Smooth muscle cell (in vitro differentiated cells): Measurements from ENCODE around the gene DYNLT5. TPM values are rescaled to one million over a fixed set of nuclear protein-coding genes. Genes with fewer than 3 reads are reported as not detected.

Source experiments
- DNase-seq: peaks from one replicate; lab custom pipeline; 2025; ENCODE audit not compliant: unreplicated experiment; lab: John Stamatoyannopoulos, UW
- H2AFZ ChIP-seq: fragments of 200-600 bp; sonication (generic); 2 replicates; pipeline ENCODE4 v1.6.0; 2016; ENCODE audit warnings: antibody characterized with exemption, low read depth, mild to moderate bottlenecking
- H3F3A ChIP-seq: fragments of 200-600 bp; sonication (generic); 2 replicates; pipeline ENCODE4 v1.6.0; 2017; ENCODE audit warnings: antibody characterized with exemption, low read depth
- H3K27ac ChIP-seq: fragments of 200-600 bp; sonication (generic); 2 replicates; pipeline ENCODE4 v1.5.1; 2016; ENCODE audit warnings: low read depth, mild to moderate bottlenecking
- H3K27me3 ChIP-seq: fragments of 200-600 bp; sonication (generic); 2 replicates; pipeline ENCODE4 v1.6.1; 2016; ENCODE audit warnings: low read depth, mild to moderate bottlenecking
- H3K36me3 ChIP-seq: fragments of 200-600 bp; sonication (generic); 2 replicates; pipeline ENCODE4 v1.5.1; 2016; ENCODE audit warnings: low read depth
- H3K4me1 ChIP-seq: fragments of 200-600 bp; sonication (generic); 2 replicates; pipeline ENCODE4 v1.5.1; 2016; ENCODE audit warnings: low read depth
- H3K4me2 ChIP-seq: fragments of 200-600 bp; sonication (generic); 2 replicates; pipeline ENCODE4 v1.6.0; 2016; ENCODE audit warnings: mild to moderate bottlenecking
- H3K4me3 ChIP-seq: fragments of 200-600 bp; sonication (generic); 2 replicates; pipeline ENCODE4 v1.5.1; 2016; ENCODE audit warnings: mild to moderate bottlenecking
- H3K79me2 ChIP-seq: fragments of 200-600 bp; sonication (generic); 2 replicates; pipeline ENCODE4 v1.6.0; 2016; ENCODE audit warnings: low read depth, mild to moderate bottlenecking
- H3K9ac ChIP-seq: fragments of 200-600 bp; sonication (generic); 2 replicates; pipeline ENCODE4 v1.6.0; 2016; ENCODE audit warnings: low read depth
- H3K9me3 ChIP-seq: fragments of 200-600 bp; sonication (generic); replicated peaks from 2 replicates; pipeline ENCODE4 v1.5.1; 2016; ENCODE audit warnings: low read depth
- H4K20me1 ChIP-seq: fragments of 200-600 bp; sonication (generic); 2 replicates; pipeline ENCODE4 v1.6.0; 2016; ENCODE audit warnings: low read depth
- WGBS: methylation state at CpG from one replicate; pipeline ENCODE4 v1.1.7; 2016; ENCODE audit warnings: low lambda C conversion rate; 5-methylcytosine and 5-hydroxymethylcytosine counted together
- polyA plus RNA-seq: library from polyadenylated mRNA; unstranded; fragments of >200 nt; fragmentation: Nextera tagmentation; extraction: Ambion mirVana; gene quantifications from 2 replicates; pipeline ENCODE4 v1.2.1, GENCODE V29; 2016
- total RNA-seq: library from RNA; depleted of rRNA; stranded (reverse); fragments of >200 nt; gene quantifications from 2 replicates; pipeline ENCODE4 v1.2.3, GENCODE V29; 2014
- TF ChIP-seq, protein P1 (sequence below): fragments of 200-600 bp; sonication (generic); IDR thresholded peaks from 2 replicates; pipeline ENCODE4 v1.5.1; 2017; ENCODE audit warnings: borderline replicate concordance, mild to moderate bottlenecking, antibody characterized with exemption; ENCODE audit not compliant: insufficient read depth, poor library complexity, severe bottlenecking

Gene DYNLT5
- total and polyA plus RNA-seq, 2 experiments from 2014 or later, result 1.3 TPM; not detected in 1

DNA sequence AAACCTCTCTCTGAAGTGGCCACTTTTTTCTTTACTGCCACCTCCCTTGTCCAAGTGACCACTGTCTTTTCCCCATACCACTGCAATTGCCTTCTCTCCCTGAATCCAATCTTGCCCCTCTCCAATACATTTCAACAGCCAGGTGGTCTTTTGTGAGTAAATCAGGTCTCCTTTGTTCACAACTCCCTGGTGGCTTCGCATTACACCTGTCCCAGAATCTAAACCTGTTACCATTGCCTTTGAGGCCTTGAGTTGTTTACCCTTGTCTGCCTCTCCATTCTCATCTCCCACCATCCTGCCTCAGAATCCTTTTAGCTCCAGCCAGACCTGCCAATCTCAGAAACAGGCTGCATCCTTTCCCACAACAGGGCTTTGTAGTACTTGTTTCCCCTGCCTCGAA, 21.8 kb upstream of the DYNLT5 start:
- H3K79me2 ChIP-seq, result no peaks in the 10 kb centered on the region
- DNase-seq, result no peak
- no peak overlapping the region for H3K9ac ChIP-seq
- no peaks in the 10 kb centered on the region for H3K4me1 ChIP-seq
- TF ChIP-seq, protein P1, sequence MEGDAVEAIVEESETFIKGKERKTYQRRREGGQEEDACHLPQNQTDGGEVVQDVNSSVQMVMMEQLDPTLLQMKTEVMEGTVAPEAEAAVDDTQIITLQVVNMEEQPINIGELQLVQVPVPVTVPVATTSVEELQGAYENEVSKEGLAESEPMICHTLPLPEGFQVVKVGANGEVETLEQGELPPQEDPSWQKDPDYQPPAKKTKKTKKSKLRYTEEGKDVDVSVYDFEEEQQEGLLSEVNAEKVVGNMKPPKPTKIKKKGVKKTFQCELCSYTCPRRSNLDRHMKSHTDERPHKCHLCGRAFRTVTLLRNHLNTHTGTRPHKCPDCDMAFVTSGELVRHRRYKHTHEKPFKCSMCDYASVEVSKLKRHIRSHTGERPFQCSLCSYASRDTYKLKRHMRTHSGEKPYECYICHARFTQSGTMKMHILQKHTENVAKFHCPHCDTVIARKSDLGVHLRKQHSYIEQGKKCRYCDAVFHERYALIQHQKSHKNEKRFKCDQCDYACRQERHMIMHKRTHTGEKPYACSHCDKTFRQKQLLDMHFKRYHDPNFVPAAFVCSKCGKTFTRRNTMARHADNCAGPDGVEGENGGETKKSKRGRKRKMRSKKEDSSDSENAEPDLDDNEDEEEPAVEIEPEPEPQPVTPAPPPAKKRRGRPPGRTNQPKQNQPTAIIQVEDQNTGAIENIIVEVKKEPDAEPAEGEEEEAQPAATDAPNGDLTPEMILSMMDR, result no peak
- no peaks in the 10 kb centered on the region for H4K20me1 ChIP-seq
- no peak overlapping the region for H3K4me2 ChIP-seq
- whole genome bisulfite sequencing, result 86% methylated on average over 2 of the region's 2 CpGs
- H3F3A ChIP-seq, result peaks cover 7% of the 10 kb centered on the region
- H3K9me3 ChIP-seq, result no peaks in the 10 kb centered on the region
- no peaks in the 10 kb centered on the region for H3K27me3 ChIP-seq
- no peak overlapping the region for H3K4me3 ChIP-seq
- H3K36me3 ChIP-seq, result no peaks in the 10 kb centered on the region
- H2AFZ ChIP-seq, result no peak overlapping the region
- no peak overlapping the region for H3K27ac ChIP-seq

DNA sequence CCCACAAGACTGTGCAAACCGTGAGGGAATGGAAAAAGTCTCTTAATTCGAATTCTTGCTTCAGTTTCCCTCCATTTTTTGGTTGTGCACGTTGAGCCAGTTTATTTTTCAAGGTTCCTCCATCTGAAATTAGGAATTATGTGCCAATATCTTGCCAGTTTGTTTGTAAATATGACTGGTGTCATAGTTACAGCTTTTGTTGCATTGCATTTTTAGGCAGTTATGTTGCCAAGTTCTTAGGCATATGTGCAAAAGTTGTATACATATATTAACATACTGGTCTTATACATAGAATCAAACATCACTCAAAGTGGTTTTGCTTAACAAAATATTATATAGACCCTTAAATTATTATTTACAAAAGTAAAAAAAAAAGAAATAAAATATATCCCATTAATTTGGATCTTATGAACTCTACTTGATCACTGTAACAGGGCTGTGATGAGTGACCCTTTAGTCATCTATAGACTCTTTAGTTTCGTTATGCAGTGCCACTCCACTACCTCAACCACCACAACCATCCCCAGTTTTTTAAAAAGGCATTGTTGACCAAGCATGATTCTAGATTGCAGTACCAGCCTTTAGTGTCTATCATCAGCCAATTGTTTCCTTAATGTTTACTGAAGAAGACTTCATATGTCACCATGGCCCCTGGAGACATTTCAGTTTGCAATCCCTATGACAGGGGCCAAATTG, 20.9 kb upstream of the DYNLT5 start:
- DNase-seq, result no peak
- WGBS, result 87% methylated on average over 4 of the region's 4 CpGs
- Histone ChIP-seq H3K36me3 (no peaks in the 10 kb centered on the region), H3F3A (peaks cover 7% of the 10 kb centered on the region), H3K27me3 (no peaks in the 10 kb centered on the region), H3K9ac (no peak overlapping the region), H3K4me2 (no peak overlapping the region), H2AFZ (no peak overlapping the region), H3K79me2 (no peaks in the 10 kb centered on the region), H3K4me1 (no peaks in the 10 kb centered on the region), H4K20me1 (no peaks in the 10 kb centered on the region), H3K4me3 (no peak overlapping the region), H3K9me3 (no peaks in the 10 kb centered on the region), H3K27ac (no peak overlapping the region)
- TF ChIP-seq, protein P1, result no peak

DNA sequence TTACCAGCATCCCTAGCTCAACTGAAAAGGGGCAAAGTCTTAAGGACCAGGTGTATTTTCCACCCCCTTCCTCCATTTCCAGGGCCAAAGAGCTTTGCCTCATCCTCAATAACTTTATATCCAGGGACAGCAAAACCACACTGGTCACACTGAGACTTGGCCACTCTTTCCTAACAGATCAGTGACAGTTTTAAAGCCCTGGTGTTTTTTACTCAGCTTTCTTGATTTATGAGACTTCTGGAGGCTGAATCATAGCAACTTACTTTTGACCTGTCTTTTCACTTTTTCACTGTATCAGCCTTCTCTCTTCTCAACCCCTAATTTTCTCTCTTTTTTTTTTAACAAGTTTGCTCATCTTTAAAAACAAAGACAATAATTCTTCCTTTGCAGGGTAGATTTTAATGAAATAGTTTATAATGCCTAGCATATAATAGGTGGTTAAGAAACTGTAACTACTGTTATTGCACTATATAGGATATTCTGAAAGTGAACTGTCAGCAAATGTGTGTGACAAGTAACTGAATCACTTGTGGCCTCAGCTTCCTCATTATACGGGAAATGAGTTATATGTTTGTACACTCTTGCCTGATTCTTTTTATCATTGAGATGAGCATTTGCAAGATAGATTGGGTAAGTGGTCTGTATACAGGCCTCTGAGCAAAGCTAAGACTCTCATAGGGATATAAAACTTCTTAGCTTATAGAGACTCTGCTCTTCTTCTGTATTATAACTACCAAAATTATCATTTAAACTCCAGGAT, 19.7 kb upstream of the DYNLT5 start:
- Histone ChIP-seq H3K36me3 (no peaks in the 10 kb centered on the region), H3K4me3 (no peak overlapping the region), H2AFZ (peak overlapping the region; percentile 6), H4K20me1 (no peaks in the 10 kb centered on the region), H3K27ac (peak overlapping the region; percentile 44), H3K4me2 (peak overlapping the region; percentile 26), H3K27me3 (no peaks in the 10 kb centered on the region), H3F3A (peaks cover 7% of the 10 kb centered on the region), H3K4me1 (no peaks in the 10 kb centered on the region), H3K79me2 (no peaks in the 10 kb centered on the region), H3K9me3 (no peaks in the 10 kb centered on the region), H3K9ac (peak overlapping the region; percentile 4)
- DNase-seq, result no peak
- WGBS, result 7% methylated on average over 1 of the region's 1 CpG
- TF ChIP-seq, protein P1, result no peak
